Measurements from ENCODE around the gene PIGK. TPM values are rescaled to one million over a fixed set of nuclear protein-coding genes. Genes with fewer than 3 reads are reported as not detected.

Gene PIGK
- polyA plus RNA-seq, 4 donors, result 2.7 to 23.9 (median 9.4) TPM

Other genes starting within 250 kb of the PIGK start
- gene AK5, start 62.6 kb upstream of the PIGK start, polyA plus RNA-seq, result 1 to 10 TPM in 1 of 4 donors, under 1 TPM in 2, not detected in 1; 0.27 to 2.6 (median 0.61) TPM

Measured in small intestine (tissue), 4 donors.